Fibroblast of villous mesenchyme (primary cell): Measurements from ENCODE around the gene DOCK2. TPM values are rescaled to one million over a fixed set of nuclear protein-coding genes. Genes with fewer than 3 reads are reported as not detected.

Experiments used
- DNase-seq: peaks from one replicate; pipeline ENCODE4 v3.0.0-alpha.2; 2010; ENCODE audit warnings: low read depth
- H3K4me3 ChIP-seq: 2 replicates; pipeline ENCODE4 v1.5.1; 2011; ENCODE audit warnings: low read depth, mild to moderate bottlenecking, low read length
- total RNA-seq: library from RNA; depleted of rRNA; stranded (reverse); fragments of >200 nt; gene quantifications from 2 replicates; pipeline ENCODE4 v1.2.3, GENCODE V29; 2012
- TF ChIP-seq, protein P1 (sequence below): IDR thresholded peaks from 2 replicates; pipeline ENCODE4 v1.5.1; 2012; ENCODE audit warnings: low read depth, mild to moderate bottlenecking, low read length; ENCODE audit not compliant: insufficient read depth

The DOCK2 gene
- total RNA-seq, 1 donor, result 7.3 TPM

DNA sequence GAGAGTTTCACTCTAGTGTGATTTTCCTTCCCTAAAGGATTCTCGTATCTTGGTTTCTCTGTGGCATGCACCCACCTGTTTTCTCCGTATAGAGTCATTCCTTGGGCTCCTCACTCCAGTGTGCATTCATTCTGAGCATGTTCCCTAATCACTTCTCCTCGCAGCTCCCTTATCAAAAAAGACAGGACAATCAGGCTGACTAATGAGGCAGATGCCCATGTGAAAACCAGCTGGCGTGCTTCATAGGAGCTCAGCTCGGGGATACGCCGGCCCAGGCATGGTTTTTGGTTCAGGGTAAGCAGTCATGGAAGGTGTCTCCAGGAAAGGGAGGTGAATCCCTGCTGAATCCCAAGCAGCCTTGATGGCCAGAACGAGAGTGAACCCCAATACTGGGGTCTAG, 384.4 kb downstream of the DOCK2 start:
- no peak for DNase-seq
- TF ChIP-seq, protein P1, sequence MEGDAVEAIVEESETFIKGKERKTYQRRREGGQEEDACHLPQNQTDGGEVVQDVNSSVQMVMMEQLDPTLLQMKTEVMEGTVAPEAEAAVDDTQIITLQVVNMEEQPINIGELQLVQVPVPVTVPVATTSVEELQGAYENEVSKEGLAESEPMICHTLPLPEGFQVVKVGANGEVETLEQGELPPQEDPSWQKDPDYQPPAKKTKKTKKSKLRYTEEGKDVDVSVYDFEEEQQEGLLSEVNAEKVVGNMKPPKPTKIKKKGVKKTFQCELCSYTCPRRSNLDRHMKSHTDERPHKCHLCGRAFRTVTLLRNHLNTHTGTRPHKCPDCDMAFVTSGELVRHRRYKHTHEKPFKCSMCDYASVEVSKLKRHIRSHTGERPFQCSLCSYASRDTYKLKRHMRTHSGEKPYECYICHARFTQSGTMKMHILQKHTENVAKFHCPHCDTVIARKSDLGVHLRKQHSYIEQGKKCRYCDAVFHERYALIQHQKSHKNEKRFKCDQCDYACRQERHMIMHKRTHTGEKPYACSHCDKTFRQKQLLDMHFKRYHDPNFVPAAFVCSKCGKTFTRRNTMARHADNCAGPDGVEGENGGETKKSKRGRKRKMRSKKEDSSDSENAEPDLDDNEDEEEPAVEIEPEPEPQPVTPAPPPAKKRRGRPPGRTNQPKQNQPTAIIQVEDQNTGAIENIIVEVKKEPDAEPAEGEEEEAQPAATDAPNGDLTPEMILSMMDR, result no peak
- no peak overlapping the region for H3K4me3 ChIP-seq

DNA sequence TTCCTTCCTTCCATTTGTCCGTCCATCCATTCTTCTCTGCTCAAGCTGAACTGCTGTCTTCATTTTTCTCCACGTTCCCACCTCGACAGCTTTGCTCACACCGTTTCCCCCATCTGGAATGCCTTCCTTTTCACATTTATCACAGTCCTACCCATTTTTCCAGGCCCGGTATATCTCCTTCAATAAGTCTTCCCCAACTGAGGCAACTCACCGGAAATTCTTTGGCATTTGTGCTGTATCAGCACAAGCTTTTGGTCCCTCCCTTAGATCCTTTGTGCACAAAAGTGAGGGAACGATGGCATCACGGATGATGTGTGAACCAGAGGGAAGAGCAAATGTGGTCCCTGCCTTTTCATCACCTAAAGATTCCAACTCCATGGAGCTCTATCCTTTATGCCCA, 388.8 kb downstream of the DOCK2 start:
- H3K4me3 ChIP-seq, result no peak overlapping the region
- DNase-seq, result no peak
- TF ChIP-seq, protein P1, result no peak

DNA sequence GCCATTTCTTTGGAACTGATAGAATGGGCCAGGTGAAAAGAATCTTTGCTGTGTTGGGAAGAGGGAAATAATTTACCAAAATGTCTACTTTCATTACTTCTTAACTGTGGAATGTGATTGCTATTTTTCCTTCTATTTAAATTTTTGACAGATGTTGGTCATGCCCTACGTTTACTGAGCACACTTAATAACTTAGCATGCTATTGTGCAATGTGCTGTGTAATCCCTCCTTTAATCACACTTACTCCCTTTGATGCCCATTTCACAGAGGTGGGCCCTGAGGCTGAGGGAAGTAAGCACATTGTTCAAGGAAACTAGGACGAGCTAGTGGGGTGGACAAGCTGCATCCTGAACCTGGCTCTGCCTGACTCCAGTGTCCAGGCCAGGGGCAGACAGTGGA, 391.0 kb downstream of the DOCK2 start:
- no peak overlapping the region for H3K4me3 ChIP-seq
- TF ChIP-seq, protein P1, result no peak
- DNase-seq, result no peak

DNA sequence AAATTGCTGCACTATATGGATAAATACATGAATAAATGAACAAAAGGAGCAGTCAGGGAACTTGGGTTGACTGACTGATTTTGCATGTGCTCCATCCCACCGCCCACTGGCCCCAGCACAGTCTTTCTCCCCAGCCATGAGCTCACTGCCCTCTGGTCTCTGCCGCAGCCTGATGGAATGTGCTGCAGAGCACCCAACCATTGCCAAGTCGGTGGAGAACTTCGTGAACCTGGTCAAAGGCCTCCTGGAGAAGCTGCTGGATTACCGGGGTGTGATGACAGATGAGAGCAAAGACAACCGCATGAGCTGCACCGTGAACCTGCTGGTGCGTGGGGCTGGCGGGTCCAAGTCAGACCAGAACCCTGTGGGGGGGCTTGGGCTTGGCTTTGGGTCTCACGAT, 397.2 kb downstream of the DOCK2 start:
- TF ChIP-seq, protein P1, result no peak
- no peak overlapping the region for H3K4me3 ChIP-seq
- DNase-seq, result no peak

DNA sequence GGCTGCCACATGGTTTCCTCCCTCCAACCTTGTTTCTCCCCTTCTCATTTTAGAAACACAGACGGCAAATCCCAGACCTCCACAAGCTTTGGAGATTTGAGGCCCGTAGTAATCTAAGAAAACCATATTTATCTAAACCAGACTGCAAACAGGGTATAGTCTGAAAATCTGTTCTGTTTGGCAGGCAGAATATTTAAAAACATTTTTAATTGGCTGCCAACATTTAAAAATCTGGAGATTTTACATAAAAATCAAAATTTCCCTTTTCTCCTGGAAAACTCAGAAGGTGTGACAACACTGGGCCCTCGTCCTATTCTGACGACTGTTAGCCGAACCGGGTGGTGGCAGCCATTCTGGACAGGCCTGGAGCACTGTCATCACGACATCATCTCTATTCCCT, 401.2 kb downstream of the DOCK2 start:
- H3K4me3 ChIP-seq, result no peak overlapping the region
- TF ChIP-seq, protein P1, result no peak
- DNase-seq, result no peak

DNA sequence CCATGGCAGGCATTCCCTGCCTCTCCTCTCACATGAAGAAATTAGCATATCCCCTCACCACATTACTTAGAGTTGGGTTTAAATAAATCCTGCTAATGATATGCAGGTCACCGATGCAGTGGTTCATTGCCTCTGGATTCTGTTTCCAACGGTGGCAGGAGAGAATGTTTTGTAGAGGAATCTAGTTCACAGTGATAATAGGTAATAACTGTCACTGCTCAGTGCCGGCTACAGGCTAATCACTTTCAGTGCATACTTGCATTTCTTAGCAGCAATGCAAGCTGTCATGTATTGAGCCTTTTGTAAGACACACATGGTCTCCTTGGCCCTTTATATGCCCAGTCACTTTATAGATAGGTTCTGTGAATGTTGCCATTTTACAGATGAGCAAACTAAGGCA, 402.8 kb downstream of the DOCK2 start:
- TF ChIP-seq, protein P1, result no peak
- no peak for DNase-seq
- H3K4me3 ChIP-seq, result no peak overlapping the region

DNA sequence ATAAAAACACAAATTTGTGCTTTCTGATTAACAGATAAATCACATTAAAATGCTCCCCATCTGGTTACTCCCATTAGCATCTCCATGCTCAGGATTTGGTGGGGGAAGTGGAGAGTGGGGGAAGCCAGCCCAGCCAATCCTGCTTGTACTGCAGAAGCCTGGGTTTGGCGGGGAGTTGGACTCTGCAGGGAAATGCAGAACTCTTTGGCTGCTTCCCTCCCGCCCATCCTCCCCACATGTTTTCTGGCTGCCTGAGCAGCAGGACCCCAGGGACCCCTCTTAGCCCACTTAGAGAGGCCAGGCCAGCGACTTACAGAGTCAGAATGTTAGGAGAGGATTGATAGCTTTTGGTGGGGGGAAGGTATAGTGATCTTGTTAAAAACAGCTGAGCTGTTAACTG, 409.2 kb downstream of the DOCK2 start:
- TF ChIP-seq, protein P1, result no peak
- H3K4me3 ChIP-seq, result no peak overlapping the region
- DNase-seq, result no peak
